Subcutaneous abdominal adipose tissue (tissue), 5 donors: ENCODE data around the gene PDE3B.
"Not testable (repeated sequence)": the region's sequence is repeated elsewhere in the genome, so short reads cannot be mapped to it uniquely, and the experiment has no call there.

Experiments
- H3K27ac ChIP-seq: one replicate; pipeline ENCODE4 v1.7.0; 2013; ENCODE audit warnings: low read depth, mild to moderate bottlenecking, inconsistent platforms, low read length, moderate library complexity
- H3K27me3 ChIP-seq, 5 donors: one replicate each; pipeline ENCODE4 v1.7.0; 2013; ENCODE audit warnings: low read length in 5 of 5, inconsistent platforms in 1 of 5; ENCODE audit not compliant: control insufficient read depth in 5 of 5, insufficient read depth in 4 of 5
- H3K36me3 ChIP-seq, 5 donors: one replicate each; pipeline ENCODE4 v1.7.0; 2013; ENCODE audit warnings: low read length in 5 of 5; ENCODE audit not compliant: control insufficient read depth in 5 of 5, insufficient read depth in 5 of 5
- H3K4me1 ChIP-seq, 5 donors: one replicate each; pipeline ENCODE4 v1.7.0; 2013; ENCODE audit warnings: low read length in 5 of 5, mild to moderate bottlenecking in 3 of 5, moderate library complexity in 1 of 5; ENCODE audit not compliant: control insufficient read depth in 5 of 5, insufficient read depth in 5 of 5
- H3K4me3 ChIP-seq, 5 donors: one replicate each; pipeline ENCODE4 v1.7.0; 2013; ENCODE audit warnings: low read length in 5 of 5, low read depth in 1 of 5
- H3K9ac ChIP-seq, 5 donors: one replicate each; pipeline ENCODE4 v1.7.0; 2013; ENCODE audit warnings: low read length in 5 of 5, mild to moderate bottlenecking in 4 of 5, moderate library complexity in 3 of 5
- H3K9me3 ChIP-seq, 5 donors: one replicate each; pipeline ENCODE4 v1.7.0; 2013; ENCODE audit warnings: low read length in 5 of 5; ENCODE audit not compliant: control insufficient read depth in 5 of 5
- donor health status: healthy.
- donor health status: healthy.
- donor health status: healthy.
- donor health status: healthy.
- donor health status: healthy.

Gene PDE3B

GRCh38 chr11:14643697-14644225 is at the start of gene PDE3B:
Gene PDE3B (plus strand): TSS chr11:14643804. CDS start chr11:14644076, 272 bp downstream.
- H3K9ac ChIP-seq = peak within 1 kb of the TSS; percentile 68 to 92 (median 79)
- H3K4me3 ChIP-seq = peak within 1 kb of the TSS; percentile 83 to 95 (median 89)
- H3K27ac ChIP-seq = peak within 1 kb of the TSS; percentile 90
- no peaks in the 10 kb centered on the region for H3K9me3 ChIP-seq
- no peaks in the 10 kb centered on the region for H3K36me3 ChIP-seq
- no peaks in the 10 kb centered on the region for H3K27me3 ChIP-seq
- peaks cover 0 to 32% (median 22%) of the 10 kb centered on the region in 5 donors for H3K4me1 ChIP-seq

- not testable (repeated sequence) for H3K9ac ChIP-seq, H3K4me1 ChIP-seq, H3K9me3 ChIP-seq, H3K4me3 ChIP-seq, H3K27ac ChIP-seq, H3K27me3 ChIP-seq, H3K36me3 ChIP-seq
These were observed 48.3 kb upstream of the PDE3B start for GRCh38 chr11:14595261-14595660.

- Histone ChIP-seq H3K27me3 (no peaks in the 10 kb centered on the region), H3K4me3 (no peak overlapping the region), H3K36me3 (peaks cover 0 to 16% (median 10%) of the 10 kb centered on the region in 5 donors), H3K4me1 (peaks cover 0 to 6% (median 3%) of the 10 kb centered on the region in 5 donors), H3K9ac (no peak overlapping the region), H3K9me3 (peaks cover 0 to 4% (median 0%) of the 10 kb centered on the region in 5 donors), H3K27ac (no peak overlapping the region)
These were observed 35.9 kb upstream of the PDE3B start for GRCh38 chr11:14607713-14608112.

- peaks cover 0 to 6% (median 3%) of the 10 kb centered on the region in 5 donors for H3K4me1 ChIP-seq
- H3K27ac ChIP-seq = no peak overlapping the region
- no peak overlapping the region for H3K4me3 ChIP-seq
- no peak overlapping the region for H3K9ac ChIP-seq
- H3K36me3 ChIP-seq = peaks cover 0 to 16% (median 10%) of the 10 kb centered on the region in 5 donors
- H3K27me3 ChIP-seq = no peaks in the 10 kb centered on the region
- peaks cover 0 to 4% (median 0%) of the 10 kb centered on the region in 5 donors for H3K9me3 ChIP-seq
These were observed 33.7 kb upstream of the PDE3B start for GRCh38 chr11:14609902-14610301.

- no peak overlapping the region for H3K4me3 ChIP-seq
- peaks cover 0 to 4% (median 0%) of the 10 kb centered on the region in 5 donors for H3K9me3 ChIP-seq
These were observed 31.7 kb upstream of the PDE3B start for GRCh38 chr11:14611939-14612338.

GRCh38 chr11:14612694-14613093 is 30.9 kb upstream of the PDE3B start:
- no peak overlapping the region for H3K9ac ChIP-seq
- no peaks in the 10 kb centered on the region for H3K27me3 ChIP-seq
- peaks cover 0 to 23% (median 11%) of the 10 kb centered on the region in 5 donors for H3K4me1 ChIP-seq
- H3K4me3 ChIP-seq = no peak overlapping the region
- H3K36me3 ChIP-seq = peaks cover 0 to 16% (median 10%) of the 10 kb centered on the region in 5 donors
- H3K9me3 ChIP-seq = peaks cover 0 to under 1% (median 0%) of the 10 kb centered on the region in 5 donors
- no peak overlapping the region for H3K27ac ChIP-seq

More at GRCh38 chr11:14611939-14612338, 31.7 kb upstream of the PDE3B start:
- Histone ChIP-seq H3K9ac (no peak overlapping the region), H3K36me3 (peaks cover 0 to 16% (median 10%) of the 10 kb centered on the region in 5 donors), H3K4me1 (peaks cover 0 to 15% (median 7%) of the 10 kb centered on the region in 5 donors), H3K27ac (peak overlapping the region; percentile 88), H3K27me3 (no peaks in the 10 kb centered on the region)

GRCh38 chr11:14614091-14614622 is 29.4 kb upstream of the PDE3B start:
- Histone ChIP-seq H3K4me1 (peaks cover 0 to 30% (median 15%) of the 10 kb centered on the region in 5 donors), H3K9ac (peak overlapping the region in 1 of 5 donors; percentile 20), H3K27ac (peak overlapping the region; percentile 26), H3K9me3 (no peaks in the 10 kb centered on the region), H3K36me3 (peaks cover 0 to 13% (median 10%) of the 10 kb centered on the region in 5 donors), H3K4me3 (no peak overlapping the region), H3K27me3 (no peaks in the 10 kb centered on the region)

- H3K27me3 ChIP-seq = no peaks in the 10 kb centered on the region
- peak overlapping the region; percentile 60 for H3K27ac ChIP-seq
- H3K4me1 ChIP-seq = peaks cover 0 to 44% (median 19%) of the 10 kb centered on the region in 5 donors
- no peak overlapping the region for H3K4me3 ChIP-seq
- H3K9ac ChIP-seq = peak overlapping the region in 1 of 5 donors; percentile 42
- no peaks in the 10 kb centered on the region for H3K36me3 ChIP-seq
- H3K9me3 ChIP-seq = no peaks in the 10 kb centered on the region
These were observed 26.2 kb upstream of the PDE3B start for GRCh38 chr11:14617241-14618027.

- no peak overlapping the region for H3K4me3 ChIP-seq
- H3K27me3 ChIP-seq = no peaks in the 10 kb centered on the region
- no peaks in the 10 kb centered on the region for H3K9me3 ChIP-seq
- H3K27ac ChIP-seq = peak overlapping the region; percentile 60
- H3K4me1 ChIP-seq = peaks cover 0 to 50% (median 19%) of the 10 kb centered on the region in 5 donors
- H3K9ac ChIP-seq = peak overlapping the region in 2 of 5 donors; percentile 38 to 69
- no peaks in the 10 kb centered on the region for H3K36me3 ChIP-seq
These were observed 25.5 kb upstream of the PDE3B start for GRCh38 chr11:14618060-14618459.
